GM21381 (cell line): Measurements from ENCODE around the gene SDE2.
"Not testable (repeated sequence)": the region's sequence is repeated elsewhere in the genome, so short reads cannot be mapped to it uniquely, and the experiment has no call there.

Experiments used
- ATAC-seq: cut with Tn5 transposase; IDR thresholded peaks from one replicate; pipeline ENCODE4 v1.9.1; 2021; ENCODE audit warnings: mild to moderate bottlenecking, moderate library complexity; ENCODE audit not compliant: unreplicated experiment

Gene SDE2

GRCh38 chr1:225979421-225979820 is 19.7 kb downstream of the SDE2 start:
- no peak for ATAC-seq

DNA sequence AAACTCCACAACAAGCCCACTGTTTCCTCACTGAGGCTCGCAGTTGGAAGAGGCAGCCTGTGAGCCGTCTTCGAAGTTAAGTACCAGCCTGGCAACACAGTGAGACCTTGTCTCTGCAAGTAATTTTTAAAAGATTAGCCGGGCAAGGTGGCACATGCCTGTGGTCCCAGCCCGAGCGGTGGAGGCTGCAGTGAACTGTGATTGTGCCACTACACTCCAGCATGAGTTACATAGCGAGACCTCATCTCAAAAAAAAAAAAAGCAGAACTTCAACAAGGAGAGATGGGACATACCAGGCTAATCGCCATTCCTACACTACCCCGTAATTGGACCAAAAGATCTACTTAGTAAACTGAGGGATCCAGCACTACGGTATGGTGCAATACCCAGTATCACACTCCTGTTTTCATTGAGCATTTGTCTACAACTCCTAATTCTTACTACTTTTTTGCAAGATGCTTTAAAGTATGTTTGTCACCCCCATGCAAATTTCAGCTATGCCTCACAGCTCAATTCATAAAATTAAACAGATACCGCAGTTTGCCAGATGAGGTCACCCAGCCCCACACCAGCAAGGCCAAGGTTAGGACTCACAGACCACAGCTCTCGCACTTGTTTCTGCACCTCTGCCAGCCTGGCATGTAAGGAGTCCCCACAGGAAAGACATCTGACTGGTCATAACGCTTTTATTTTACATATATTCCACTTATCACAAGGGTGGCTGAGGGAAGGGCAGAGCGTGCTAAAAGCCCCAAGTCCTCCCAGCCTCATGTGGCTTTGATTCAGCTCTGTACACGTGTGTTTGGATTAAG is 21.0 kb downstream of the SDE2 start:
- ATAC-seq, result peak; percentile 54

- ATAC-seq, result not testable (repeated sequence)
Observed at GRCh38 chr1:225975146-225975545, 24.0 kb downstream of the SDE2 start.

GRCh38 chr1:225974454-225974853 is 24.7 kb downstream of the SDE2 start:
- ATAC-seq, result no peak

DNA sequence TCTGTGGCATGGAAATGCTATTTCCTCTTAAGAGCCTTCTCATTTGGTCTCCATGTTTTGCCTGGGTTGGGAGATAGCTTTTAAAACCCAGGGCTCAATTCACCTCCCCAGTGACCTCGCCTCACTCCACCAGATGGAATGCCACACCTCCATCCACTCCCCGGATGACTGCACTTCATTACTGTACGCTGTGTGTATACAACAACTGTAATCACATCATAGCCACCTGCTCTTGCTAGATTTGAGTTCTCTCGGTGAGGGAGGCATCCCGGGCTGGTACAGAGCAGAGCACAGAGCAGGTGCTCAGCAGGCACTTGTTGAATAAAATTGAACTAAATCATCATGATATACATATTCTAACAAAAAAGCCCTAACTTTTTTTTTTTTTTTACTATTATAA is 26.0 kb downstream of the SDE2 start:
- no peak for ATAC-seq

DNA sequence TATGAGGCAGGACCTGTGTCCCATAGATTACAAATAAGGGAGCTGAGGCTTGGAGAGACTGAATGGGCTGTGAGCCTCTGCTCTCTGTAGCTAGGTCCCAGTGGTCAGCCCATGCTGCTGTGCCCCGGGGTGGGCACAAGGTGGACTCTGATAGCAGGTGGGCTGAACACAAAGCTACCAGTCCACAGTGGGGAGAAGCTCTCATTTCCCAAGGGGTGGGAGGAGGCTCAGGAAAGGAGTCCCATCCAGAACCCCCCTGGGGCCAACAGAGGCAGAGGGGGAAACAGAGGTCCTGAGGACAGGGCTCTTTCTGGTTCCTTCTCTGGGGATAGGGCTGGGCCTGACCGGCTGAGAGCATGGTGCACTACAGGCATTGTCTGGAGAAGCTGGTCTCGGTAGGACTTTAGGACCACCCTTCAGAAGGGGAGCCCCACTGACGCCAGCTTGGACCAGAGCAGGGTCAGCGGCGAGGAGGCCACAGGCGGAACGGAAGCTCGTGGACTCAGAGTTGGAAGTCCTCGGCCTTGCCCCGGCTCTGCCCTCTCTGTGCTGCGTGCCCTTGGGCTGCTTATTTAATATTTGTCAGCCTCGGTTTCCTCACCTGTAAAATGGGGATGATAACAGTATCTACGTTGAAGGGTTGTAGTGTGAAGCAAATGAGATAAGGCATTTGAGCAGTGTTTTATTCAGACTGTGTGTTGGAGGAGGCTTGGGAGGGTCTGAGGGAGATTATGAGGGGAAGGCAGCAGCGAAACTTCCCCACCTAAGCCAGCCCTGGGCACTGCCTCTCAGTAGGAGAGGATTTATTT is 26.6 kb downstream of the SDE2 start:
- ATAC-seq, result no peak

DNA sequence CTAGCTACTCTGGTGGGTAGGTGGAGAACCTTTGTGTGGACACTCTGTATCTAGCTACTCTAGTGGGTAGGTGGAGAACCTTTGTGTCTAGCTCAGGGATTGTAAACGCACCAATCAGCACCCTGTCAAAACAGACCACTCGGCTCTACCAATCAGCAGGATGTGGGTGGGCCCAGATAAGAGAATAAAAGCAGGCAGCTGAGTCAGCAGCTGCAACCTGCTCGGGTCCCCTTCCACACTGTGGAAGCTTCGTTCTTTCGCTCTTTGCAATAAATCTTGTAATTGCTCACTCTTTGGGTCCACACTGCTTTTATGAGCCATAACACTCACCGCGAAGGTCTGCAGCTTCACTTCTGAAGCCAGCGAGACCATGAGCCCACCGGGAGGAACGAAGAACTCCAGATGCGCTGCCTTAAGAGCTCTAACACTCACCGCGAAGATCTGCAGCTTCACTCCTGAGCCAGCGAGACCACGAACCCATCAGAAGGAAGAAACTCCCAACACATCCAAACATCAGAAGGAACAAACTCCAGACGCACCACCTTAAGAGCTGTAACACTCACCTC is 28.5 kb downstream of the SDE2 start:
- ATAC-seq, result not testable (repeated sequence)

GRCh38 chr1:225969751-225970150 is 29.4 kb downstream of the SDE2 start:
- not testable (repeated sequence) for ATAC-seq

GRCh38 chr1:225965231-225965630 is 33.9 kb downstream of the SDE2 start:
- ATAC-seq, result no peak

- ATAC-seq, result no peak
Observed at GRCh38 chr1:225963735-225964530, 35.2 kb downstream of the SDE2 start.

- ATAC-seq, result no peak
Observed at GRCh38 chr1:225962440-225962975, 36.6 kb downstream of the SDE2 start.

- no peak for ATAC-seq
Observed at GRCh38 chr1:225961659-225962439, 37.3 kb downstream of the SDE2 start.

- ATAC-seq, result no peak
Observed at GRCh38 chr1:225958041-225958440, 41.1 kb downstream of the SDE2 start.

- ATAC-seq, result no peak
Observed at GRCh38 chr1:225954753-225955152, 44.4 kb downstream of the SDE2 start.

DNA sequence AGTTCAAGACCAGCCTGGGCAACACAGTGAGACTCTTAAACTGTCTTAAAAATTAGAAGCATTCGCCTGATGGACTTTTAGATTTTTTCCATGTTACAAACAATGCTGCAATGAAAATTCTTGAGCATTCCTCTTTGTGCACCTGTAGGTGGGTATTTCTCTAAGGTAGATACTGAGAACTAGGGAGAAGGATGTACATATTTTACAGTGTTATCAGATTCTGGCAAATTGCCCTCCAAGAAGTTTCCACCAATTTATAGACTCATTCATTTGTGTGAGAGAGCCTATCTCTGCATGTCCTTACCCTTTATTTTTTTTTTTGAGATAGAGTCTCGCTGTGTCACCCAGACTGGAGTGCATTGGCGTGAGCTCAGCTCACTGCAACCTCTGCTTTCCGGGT is 45.8 kb downstream of the SDE2 start:
- ATAC-seq, result no peak

DNA sequence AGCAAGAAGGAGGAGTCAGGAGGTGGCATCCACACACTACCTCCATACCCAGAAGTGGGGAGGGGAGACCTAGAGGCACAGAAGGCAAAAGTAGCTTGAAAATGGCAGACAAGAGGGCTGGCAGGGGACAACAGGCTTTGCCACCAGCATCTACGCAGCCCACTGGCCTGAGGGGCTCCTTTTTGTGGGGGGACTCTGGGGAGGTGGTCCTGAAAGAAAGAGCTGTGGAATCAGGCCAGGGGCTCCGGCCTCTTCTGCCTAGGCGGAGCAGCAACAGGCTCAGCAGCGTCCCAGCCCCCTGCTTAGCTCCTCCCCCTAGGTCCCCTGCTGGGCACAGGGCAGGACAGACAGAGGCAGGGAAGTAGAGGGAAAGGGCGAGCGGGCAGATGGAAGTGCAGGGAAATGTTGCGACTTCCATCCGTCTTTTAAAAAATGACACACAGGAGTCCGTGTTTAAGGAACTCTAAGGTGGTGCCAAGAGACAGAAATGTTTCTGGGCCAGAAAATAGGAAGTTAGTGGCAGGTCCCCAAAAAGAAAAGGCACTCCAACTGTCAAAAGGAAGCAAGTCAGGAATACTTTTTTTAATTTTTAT is 48.1 kb downstream of the SDE2 start:
- ATAC-seq, result no peak

DNA sequence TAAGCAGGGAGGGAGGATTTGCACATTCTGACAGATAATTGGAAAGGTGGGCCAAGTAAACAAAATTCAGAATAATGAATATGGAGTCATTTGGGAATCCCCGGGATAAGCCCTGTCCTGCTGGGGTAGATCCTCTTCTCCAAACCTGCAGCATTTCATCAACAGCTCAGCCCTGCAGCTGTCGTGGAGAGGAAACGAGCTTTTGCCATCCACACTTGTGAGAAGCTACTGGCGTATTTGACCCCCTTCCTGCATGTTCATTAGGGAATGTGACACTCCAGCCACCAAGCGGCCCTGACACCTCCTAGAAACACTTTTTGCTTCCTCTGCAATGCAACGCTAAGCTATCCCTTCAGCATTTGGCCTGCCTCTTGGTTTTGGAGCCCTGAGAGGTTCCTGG is 50.1 kb downstream of the SDE2 start:
- ATAC-seq, result no peak

DNA sequence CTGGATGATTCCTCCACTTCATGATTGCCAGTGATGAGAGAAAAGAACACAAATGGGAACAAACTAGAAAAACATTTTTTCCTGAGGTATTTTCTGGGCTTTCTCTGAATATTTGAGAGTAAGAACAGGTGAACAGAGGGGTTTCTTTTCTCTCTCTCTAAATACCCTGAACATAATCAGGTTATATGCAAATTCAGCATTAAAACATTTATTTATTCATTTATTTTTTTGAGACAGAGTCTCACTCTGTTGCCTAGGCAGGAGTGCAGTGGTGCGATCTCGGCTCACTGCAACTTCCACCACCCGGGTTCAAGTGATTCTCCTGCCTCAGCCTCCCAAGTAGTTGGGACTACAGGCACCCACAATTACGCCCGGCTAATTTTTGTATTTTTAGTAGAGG is 52.3 kb downstream of the SDE2 start:
- ATAC-seq, result no peak

DNA sequence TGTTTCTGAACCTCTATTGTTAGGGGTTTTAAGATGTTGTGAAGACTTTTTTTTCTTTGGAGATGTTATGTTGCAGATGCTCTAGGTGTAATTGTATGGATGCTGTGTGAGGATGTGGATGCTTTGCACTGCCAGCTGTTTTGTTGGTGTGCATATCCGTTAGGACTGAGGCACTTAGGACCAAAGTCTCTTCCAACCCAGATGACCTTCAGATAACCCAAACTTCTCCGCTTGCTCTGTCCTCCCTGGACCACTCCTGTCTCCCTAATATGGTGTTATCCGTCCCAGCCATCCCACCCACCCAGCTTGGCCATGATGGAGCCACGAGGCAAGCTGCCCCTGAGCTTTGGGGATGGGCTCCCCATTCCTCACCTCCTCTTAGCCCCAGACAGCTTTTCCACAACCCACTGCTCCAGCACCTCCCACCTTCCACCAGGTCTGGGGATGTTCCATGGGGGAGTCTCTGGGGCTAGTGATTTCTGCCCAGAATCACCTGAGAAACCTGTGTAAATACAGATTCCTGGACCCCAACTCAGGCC is 53.0 kb downstream of the SDE2 start:
- no peak for ATAC-seq
